COLO668 (cell line): Measurements from ENCODE around the gene KIF22.
"Not testable (repeated sequence)": the region's sequence is repeated elsewhere in the genome, so short reads cannot be mapped to it uniquely, and the experiment has no call there.

ENCODE experiments used
- DNase-seq: peaks from one replicate; lab custom pipeline; 2025; ENCODE audit not compliant: unreplicated experiment; lab: John Stamatoyannopoulos, UW

The KIF22 gene

GRCh38 chr16:29790183-29790948, at the start of gene KIF22:
Gene KIF22 (plus strand): TSS chr16:29790751. CDS start chr16:29790760, 9 bp downstream.
- DNase-seq = peak; percentile 99

GRCh38 chr16:29742683-29743275, 47.8 kb upstream of the KIF22 start:
- DNase-seq = no peak

GRCh38 chr16:29743475-29743826, 47.1 kb upstream of the KIF22 start:
- no peak for DNase-seq

GRCh38 chr16:29743827-29744531, 46.6 kb upstream of the KIF22 start:
- DNase-seq = no peak

GRCh38 chr16:29744541-29745101, 45.9 kb upstream of the KIF22 start:
- no peak for DNase-seq

- no peak for DNase-seq
Measured at GRCh38 chr16:29745121-29745852, 45.3 kb upstream of the KIF22 start.

- no peak for DNase-seq
Measured at GRCh38 chr16:29745853-29746345, 44.7 kb upstream of the KIF22 start, which contains the start of gene C16orf54. Gene C16orf54 (minus strand): TSS chr16:29745990. CDS start chr16:29744951, 1,039 bp downstream.

GRCh38 chr16:29746518-29746917, 44.0 kb upstream of the KIF22 start:
- DNase-seq = not testable (repeated sequence)

GRCh38 chr16:29747947-29748759, 42.4 kb upstream of the KIF22 start:
- no peak for DNase-seq

GRCh38 chr16:29748760-29749149, 41.8 kb upstream of the KIF22 start:
- DNase-seq = not testable (repeated sequence)

- no peak for DNase-seq
Measured at GRCh38 chr16:29753516-29753915, 37.0 kb upstream of the KIF22 start.

- DNase-seq = no peak
Measured at GRCh38 chr16:29756654-29757053, 33.9 kb upstream of the KIF22 start.

GRCh38 chr16:29757086-29757485, 33.5 kb upstream of the KIF22 start:
- DNase-seq = not testable (repeated sequence)

- DNase-seq = no peak
Measured at GRCh38 chr16:29757950-29758466, 32.5 kb upstream of the KIF22 start.

GRCh38 chr16:29760567-29761279, 29.8 kb upstream of the KIF22 start:
- peak; percentile 52 for DNase-seq

GRCh38 chr16:29761280-29761651, 29.3 kb upstream of the KIF22 start:
- not testable (repeated sequence) for DNase-seq

GRCh38 chr16:29761882-29762281, 28.7 kb upstream of the KIF22 start:
- DNase-seq = no peak

GRCh38 chr16:29763326-29763725, 27.2 kb upstream of the KIF22 start:
- no peak for DNase-seq
